Upper lobe of left lung (tissue), 4 donors: ENCODE data around the gene CADM1.

Experiments
- CTCF ChIP-seq, 6 experiments: fragments of 450-650 bp in 4 of 6; fragments of 200-600 bp in 2 of 6; sonication (generic) in 2 of 6; IDR thresholded peaks; one replicate each; pipeline ENCODE4 v1.5.1; 2016 to 2019; ENCODE audit warnings: antibody characterized with exemption in 6 of 6
- EP300 ChIP-seq, 4 donors: sonication (generic); formaldehyde crosslinking; IDR thresholded peaks; one replicate each; pipeline ENCODE4 v1.5.1; 2017; ENCODE audit warnings: antibody characterized with exemption in 4 of 4, control low read depth in 2 of 4
- POLR2A ChIP-seq, 4 donors: fragments of 450-650 bp; IDR thresholded peaks; one replicate each; pipeline ENCODE4 v1.5.1; 2016 to 2017; ENCODE audit warnings: antibody characterized with exemption in 4 of 4, mild to moderate bottlenecking in 2 of 4
- POLR2AphosphoS5 ChIP-seq, 2 donors: sonication (generic); formaldehyde crosslinking; IDR thresholded peaks; one replicate each; pipeline ENCODE4 v1.5.1; 2017; ENCODE audit warnings: antibody characterized with exemption in 2 of 2

GRCh38 chr11:115459563-115459962 is 44.7 kb downstream of the CADM1 start:
- no peak for TF ChIP-seq EP300 (IDR thresholded peaks at IDR 0.05)
- TF ChIP-seq CTCF (IDR thresholded peaks at IDR 0.05), result no peak
- TF ChIP-seq POLR2A (IDR thresholded peaks at IDR 0.05), result no peak
- TF ChIP-seq POLR2AphosphoS5 (IDR thresholded peaks at IDR 0.05), result no peak
